ENCODE measurements around the gene MAN2B2. TPM values are rescaled to one million over a fixed set of nuclear protein-coding genes. Genes with fewer than 3 reads are reported as not detected.

Gene MAN2B2
- total RNA-seq, 4 donors from 2014 or later, result 14.1 to 33.7 (median 27.0) TPM

- intact Hi-C loops (cut with DNase I; ENCODE audit: low total_unique reads), result no loop called here
- no peak for DNase-seq (ENCODE audit: low spot score in 2 of 2)
- no peak overlapping the region for H3K4me3 ChIP-seq (ENCODE audit: low read depth, poor library complexity, severe bottlenecking)
- WGBS, 2 donors, result 92 to 97% methylated on average over 13 of the region's 13 CpGs
- no peak for TF ChIP-seq POLR2A (IDR thresholded peaks at IDR 0.05)
- TF ChIP-seq CTCF (IDR thresholded peaks at IDR 0.05), result no peak
Observed at GRCh38 chr4:6619116-6619465, 44.1 kb downstream of the MAN2B2 start.

- H3K4me3 ChIP-seq (ENCODE audit: low read depth, poor library complexity, severe bottlenecking), result no peak overlapping the region
- no peak for DNase-seq (ENCODE audit: low spot score in 2 of 2)
- no peak for TF ChIP-seq CTCF (IDR thresholded peaks at IDR 0.05)
- TF ChIP-seq POLR2A (IDR thresholded peaks at IDR 0.05), result no peak
- 90 to 92% methylated on average over 24 of the region's 24 CpGs for WGBS, 2 donors
- intact Hi-C loops (cut with DNase I; ENCODE audit: low total_unique reads), result no loop called here
Observed at GRCh38 chr4:6619466-6620255, 44.7 kb downstream of the MAN2B2 start.

GRCh38 chr4:6620296-6620695 is 45.3 kb downstream of the MAN2B2 start:
- no peak for DNase-seq (ENCODE audit: low spot score in 2 of 2)
- WGBS, 2 donors, result 94 to 97% methylated on average over 10 of the region's 10 CpGs
- intact Hi-C loops (cut with DNase I; ENCODE audit: low total_unique reads), result no loop called here
- TF ChIP-seq POLR2A (IDR thresholded peaks at IDR 0.05), result no peak
- no peak for TF ChIP-seq CTCF (IDR thresholded peaks at IDR 0.05)
- H3K4me3 ChIP-seq (ENCODE audit: low read depth, poor library complexity, severe bottlenecking), result no peak overlapping the region

- 88% methylated on average over 10 of the region's 10 CpGs for WGBS, 2 donors
- intact Hi-C loops (cut with DNase I; ENCODE audit: low total_unique reads), result no loop called here
- TF ChIP-seq POLR2A (IDR thresholded peaks at IDR 0.05), result no peak
- TF ChIP-seq CTCF (IDR thresholded peaks at IDR 0.05), result no peak
Observed at GRCh38 chr4:6620891-6621555, 46.0 kb downstream of the MAN2B2 start.

DNA sequence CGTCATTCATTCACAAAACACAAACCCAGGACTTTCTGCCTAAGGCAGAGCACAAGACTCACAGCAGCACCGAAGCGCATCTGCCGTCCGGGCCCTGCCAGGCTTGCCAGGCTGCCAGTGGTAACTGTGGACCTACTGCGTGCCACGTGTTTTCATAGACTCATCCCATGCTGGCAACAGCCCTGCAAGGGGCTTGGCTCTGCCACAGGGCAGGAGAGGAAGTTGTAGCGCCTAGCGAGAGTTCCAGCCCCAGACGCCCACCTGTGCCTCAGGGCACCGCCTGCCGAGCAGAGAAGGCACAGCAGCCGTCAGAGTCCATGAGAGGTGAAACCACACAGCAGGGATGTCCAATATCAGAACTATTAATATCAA is 46.6 kb downstream of the MAN2B2 start:
- WGBS, 2 donors, result 74 to 87% methylated on average over 13 of the region's 13 CpGs
- no peak overlapping the region for H3K4me3 ChIP-seq (ENCODE audit: low read depth, poor library complexity, severe bottlenecking)
- TF ChIP-seq POLR2A (IDR thresholded peaks at IDR 0.05), result no peak
- no peak for DNase-seq (ENCODE audit: low spot score in 2 of 2)
- intact Hi-C loops (cut with DNase I; ENCODE audit: low total_unique reads), result no loop called here

More at GRCh38 chr4:6620891-6621555, 46.0 kb downstream of the MAN2B2 start:
- no peak overlapping the region for H3K4me3 ChIP-seq (ENCODE audit: low read depth, poor library complexity, severe bottlenecking)
- no peak for DNase-seq (ENCODE audit: low spot score in 2 of 2)

GRCh38 chr4:6622744-6623143 is 47.8 kb downstream of the MAN2B2 start:
- no peak for TF ChIP-seq CTCF (IDR thresholded peaks at IDR 0.05)
- no peak for TF ChIP-seq POLR2A (IDR thresholded peaks at IDR 0.05)
- no peak overlapping the region for H3K4me3 ChIP-seq (ENCODE audit: low read depth, poor library complexity, severe bottlenecking)
- intact Hi-C loops (cut with DNase I; ENCODE audit: low total_unique reads), result no loop called here
- WGBS, 2 donors, result 90 to 100% methylated on average over 2 of the region's 2 CpGs
- no peak for DNase-seq (ENCODE audit: low spot score in 2 of 2)

Data from lower leg skin (tissue), 4 donors.